RWPE1 (cell line): Measurements from ENCODE around the gene KCNIP3.
"Not testable (repeated sequence)": the region's sequence is repeated elsewhere in the genome, so short reads cannot be mapped to it uniquely, and the experiment has no call there.

Experiments used
- CTCF ChIA-PET: fragments of 350-600 bp; sonication (Branson Sonifier 250); formaldehyde crosslinking; extraction: SDS; loops from one replicate; lab custom pipeline; 2021; lab: Yijun Ruan, JAX
- POLR2A ChIA-PET: fragments of 400-600 bp; formaldehyde crosslinking; extraction: SDS; loops from one replicate; lab custom pipeline; 2020; ENCODE audit warnings: antibody characterized with exemption; ENCODE audit not compliant: low non-redundant PET; lab: Yijun Ruan, JAX
- DNase-seq: peaks from one replicate; pipeline ENCODE4 v3.0.0; 2012; ENCODE audit warnings: low spot score
- H3K27ac ChIP-seq: fragments of 450-650 bp; 2 replicates; pipeline ENCODE4 v1.5.1; 2017
- TF ChIP-seq, protein P1 (sequence below): fragments of 450-650 bp; conservative IDR thresholded peaks from 2 replicates; pipeline ENCODE4 v1.5.1; 2017; ENCODE audit warnings: low read depth, mild to moderate bottlenecking

The KCNIP3 gene

DNA sequence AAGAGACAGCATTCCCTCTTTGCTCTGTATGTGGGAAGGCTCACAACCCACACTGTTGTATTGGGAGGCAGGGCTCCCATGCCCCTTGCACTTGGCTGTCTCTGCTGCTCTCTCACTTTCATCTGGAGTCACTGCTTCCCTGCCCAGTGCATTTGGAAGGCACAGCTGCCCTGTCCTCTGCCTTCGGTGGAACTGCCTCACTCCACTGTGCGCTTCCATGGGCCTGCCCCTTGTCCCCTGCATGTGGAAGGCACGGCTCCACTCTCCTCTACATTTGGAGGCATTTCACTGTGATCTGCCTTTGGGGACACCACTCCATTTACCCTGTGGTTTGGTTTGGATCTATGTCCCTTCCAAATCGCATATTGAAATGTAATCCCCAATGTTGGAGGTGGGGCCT is 32.0 kb upstream of the KCNIP3 start:
- ChIA-PET POLR2A (no interaction called here), CTCF (no interaction called here)
- TF ChIP-seq, protein P1, sequence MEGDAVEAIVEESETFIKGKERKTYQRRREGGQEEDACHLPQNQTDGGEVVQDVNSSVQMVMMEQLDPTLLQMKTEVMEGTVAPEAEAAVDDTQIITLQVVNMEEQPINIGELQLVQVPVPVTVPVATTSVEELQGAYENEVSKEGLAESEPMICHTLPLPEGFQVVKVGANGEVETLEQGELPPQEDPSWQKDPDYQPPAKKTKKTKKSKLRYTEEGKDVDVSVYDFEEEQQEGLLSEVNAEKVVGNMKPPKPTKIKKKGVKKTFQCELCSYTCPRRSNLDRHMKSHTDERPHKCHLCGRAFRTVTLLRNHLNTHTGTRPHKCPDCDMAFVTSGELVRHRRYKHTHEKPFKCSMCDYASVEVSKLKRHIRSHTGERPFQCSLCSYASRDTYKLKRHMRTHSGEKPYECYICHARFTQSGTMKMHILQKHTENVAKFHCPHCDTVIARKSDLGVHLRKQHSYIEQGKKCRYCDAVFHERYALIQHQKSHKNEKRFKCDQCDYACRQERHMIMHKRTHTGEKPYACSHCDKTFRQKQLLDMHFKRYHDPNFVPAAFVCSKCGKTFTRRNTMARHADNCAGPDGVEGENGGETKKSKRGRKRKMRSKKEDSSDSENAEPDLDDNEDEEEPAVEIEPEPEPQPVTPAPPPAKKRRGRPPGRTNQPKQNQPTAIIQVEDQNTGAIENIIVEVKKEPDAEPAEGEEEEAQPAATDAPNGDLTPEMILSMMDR, result no peak
- DNase-seq, result no peak
- no peak overlapping the region for H3K27ac ChIP-seq

- ChIA-PET POLR2A (no interaction called here), CTCF (interaction anchor here (0.6 to 2.0 kb wide), 3 partner anchors 11 to 35 kb away, joined by 3 to 9 read pairs (median 4); partner anchors contain the start of gene KCNIP3)
- TF ChIP-seq, protein P1, result no peak
- DNase-seq, result no peak
- H3K27ac ChIP-seq, result no peak overlapping the region
Observed at GRCh38 chr2:95266781-95267430, 30.2 kb upstream of the KCNIP3 start.

DNA sequence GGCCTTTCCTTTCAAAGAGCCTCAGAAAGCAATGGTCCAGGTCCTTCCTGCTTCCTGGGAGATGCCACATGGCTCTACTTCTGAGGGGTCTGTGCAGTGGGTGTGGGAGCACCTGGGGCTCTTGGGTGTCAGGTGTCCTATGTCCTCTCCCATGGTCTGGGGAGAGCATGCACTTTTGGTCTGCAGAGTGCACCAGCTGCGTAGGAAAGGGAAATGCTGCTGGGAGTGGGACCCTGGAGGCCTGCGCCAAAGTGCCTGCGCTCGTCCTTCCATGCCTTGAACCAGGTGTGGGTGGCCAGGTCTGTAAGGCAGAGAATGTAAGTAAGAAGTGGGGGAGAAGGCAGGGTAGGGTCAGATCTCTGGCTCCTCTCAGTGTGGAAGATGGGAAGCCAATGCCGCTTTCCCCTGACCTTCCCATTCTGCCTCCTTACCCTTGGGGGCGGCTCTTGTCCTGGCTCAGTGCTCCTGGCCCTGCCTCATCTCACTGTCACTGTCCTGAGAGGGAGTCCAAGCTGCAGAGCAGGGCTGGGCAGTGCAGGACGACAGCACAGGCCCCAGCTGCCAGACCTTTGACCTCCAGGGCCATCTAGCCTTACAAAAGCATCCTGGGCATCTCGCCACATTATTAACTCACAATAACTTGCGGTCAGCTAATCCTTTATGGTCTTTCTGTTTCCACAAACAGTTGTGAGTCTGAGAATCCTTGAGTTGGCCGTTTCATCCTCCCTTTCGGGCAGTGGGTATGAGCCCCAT is 29.5 kb upstream of the KCNIP3 start:
- TF ChIP-seq, protein P1, result no peak
- ChIA-PET CTCF (interaction anchor here (1.7 to 2.0 kb wide), 2 partner anchors 10 to 36 kb away, joined by 4 to 9 read pairs; no protein-coding TSS in a partner anchor), POLR2A (no interaction called here)
- DNase-seq, result no peak
- H3K27ac ChIP-seq, result no peak overlapping the region

GRCh38 chr2:95268211-95269035 is 28.7 kb upstream of the KCNIP3 start:
- no peak for DNase-seq
- TF ChIP-seq, protein P1, result no peak

GRCh38 chr2:95269036-95269680 is 28.0 kb upstream of the KCNIP3 start:
- DNase-seq, result no peak
- POLR2A ChIA-PET, result no interaction called here
- CTCF ChIA-PET, result no interaction called here

More at GRCh38 chr2:95268211-95269035, 28.7 kb upstream of the KCNIP3 start:
- ChIA-PET CTCF (interaction anchor here (1.7 kb wide), 1 partner anchor 37 kb away, joined by 4 read pairs; no protein-coding TSS in a partner anchor), POLR2A (no interaction called here)
- H3K27ac ChIP-seq, result no peak overlapping the region

DNA sequence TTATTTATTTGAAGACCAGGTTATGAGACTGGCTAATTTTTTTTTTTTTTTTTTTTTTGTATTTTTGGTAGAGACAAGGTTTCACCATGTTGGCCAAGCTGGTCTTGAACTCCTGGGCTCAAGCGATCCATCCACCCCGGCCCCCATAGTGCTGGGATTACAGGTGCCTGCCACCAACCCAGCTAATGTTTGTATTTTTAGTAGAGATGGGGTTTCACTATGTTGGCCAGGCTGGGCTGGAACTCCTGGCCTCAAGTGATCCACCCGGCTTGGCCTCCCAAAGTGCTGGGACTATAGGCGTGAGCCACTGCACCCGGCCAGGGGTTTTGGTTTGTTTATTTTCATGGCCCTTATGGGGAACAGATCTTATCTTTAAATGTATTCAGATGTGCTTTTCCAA is 27.4 kb upstream of the KCNIP3 start:
- H3K27ac ChIP-seq, CTCF ChIA-PET, DNase-seq, POLR2A ChIA-PET: not testable (repeated sequence)

More at GRCh38 chr2:95269036-95269680, 28.0 kb upstream of the KCNIP3 start:
- no peak overlapping the region for H3K27ac ChIP-seq
- TF ChIP-seq, protein P1, result no peak
